SK-N-SH treated with all-trans-retinoic acid at 6 μM for 48 hours (cell line): ENCODE data around the gene HPCAL4.

Experiments used
- ATAC-seq: fragments of 200-7000 bp; cut with Tn5 transposase; 3 replicates; pipeline ENCODE4 v1.9.1; 2020; ENCODE audit warnings: mild to moderate bottlenecking, moderate library complexity
- ARNTL ChIP-seq: fragments of 450-650 bp; formaldehyde crosslinking; IDR thresholded peaks from 2 replicates; pipeline ENCODE4 v1.5.0; 2020; ENCODE audit warnings: low read depth, mild to moderate bottlenecking, moderate library complexity, borderline replicate concordance
- BACH2 ChIP-seq: fragments of 250-450 bp; sonication (Bioruptor Pico); IDR thresholded peaks from 2 replicates; pipeline ENCODE4 v1.9.0; 2021; ENCODE audit warnings: mild to moderate bottlenecking, borderline replicate concordance
- CSDC2 ChIP-seq: fragments of 250-450 bp; sonication (Bioruptor Pico); IDR thresholded peaks from 2 replicates; pipeline ENCODE4 v1.5.0; 2020; ENCODE audit warnings: mild to moderate bottlenecking, moderate library complexity
- ESRRG ChIP-seq: fragments of 250-450 bp; sonication (Bioruptor Pico); IDR thresholded peaks from 2 replicates; pipeline ENCODE4 v1.6.1; 2021; ENCODE audit warnings: mild to moderate bottlenecking
- GLIS3 ChIP-seq: fragments of 250-450 bp; sonication (Bioruptor Pico); IDR thresholded peaks from 2 replicates; pipeline ENCODE4 v1.5.0; 2020; ENCODE audit warnings: mild to moderate bottlenecking, moderate library complexity
- ISL1 ChIP-seq: fragments of 250-450 bp; sonication (Bioruptor Pico); IDR thresholded peaks from 2 replicates; pipeline ENCODE4 v2.1.2; 2022; ENCODE audit warnings: mild to moderate bottlenecking, moderate library complexity
- OSR1 ChIP-seq: fragments of 250-450 bp; sonication (Bioruptor Pico); IDR thresholded peaks from 2 replicates; pipeline ENCODE4 v1.8.0; 2022; ENCODE audit warnings: moderate library complexity, mild to moderate bottlenecking, inconsistent platforms
- PPARA ChIP-seq: fragments of 250-450 bp; sonication (Bioruptor Pico); IDR thresholded peaks from 2 replicates; pipeline ENCODE4 v1.5.0; 2020; ENCODE audit warnings: mild to moderate bottlenecking, borderline replicate concordance
- RARB ChIP-seq: fragments of 250-450 bp; sonication (Bioruptor Pico); IDR thresholded peaks from 2 replicates; pipeline ENCODE4 v1.8.0; 2021; ENCODE audit warnings: mild to moderate bottlenecking, moderate library complexity
- SNAI2 ChIP-seq: fragments of 250-450 bp; sonication (Bioruptor Pico); IDR thresholded peaks from 2 replicates; pipeline ENCODE4 v1.5.0; 2020; ENCODE audit warnings: mild to moderate bottlenecking, moderate library complexity
- TCF4 ChIP-seq: fragments of 250-450 bp; sonication (Bioruptor Pico); IDR thresholded peaks from 2 replicates; pipeline ENCODE4 v1.8.0; 2021; ENCODE audit warnings: mild to moderate bottlenecking, moderate library complexity, borderline replicate concordance
- TOX ChIP-seq: fragments of 250-450 bp; sonication (Bioruptor Pico); IDR thresholded peaks from 2 replicates; pipeline ENCODE4 v1.8.0; 2021; ENCODE audit warnings: mild to moderate bottlenecking, moderate library complexity, borderline replicate concordance
- ZC3H10 ChIP-seq: fragments of 250-450 bp; sonication (Bioruptor Pico); IDR thresholded peaks from 2 replicates; pipeline ENCODE4 v1.5.1; 2021; ENCODE audit warnings: mild to moderate bottlenecking, moderate library complexity
- ZFP3 ChIP-seq: fragments of 250-450 bp; sonication (Bioruptor Pico); IDR thresholded peaks from 2 replicates; pipeline ENCODE4 v1.5.0; 2020; ENCODE audit warnings: mild to moderate bottlenecking, moderate library complexity
- ZFP30 ChIP-seq: fragments of 450-650 bp; formaldehyde crosslinking; IDR thresholded peaks from 2 replicates; pipeline ENCODE4 v1.5.0; 2022; ENCODE audit warnings: mild to moderate bottlenecking, moderate library complexity
- ZNF70 ChIP-seq: fragments of 450-650 bp; formaldehyde crosslinking; IDR thresholded peaks from 2 replicates; pipeline ENCODE4 v1.5.0; 2020; ENCODE audit warnings: mild to moderate bottlenecking, moderate library complexity
- ZNF8 ChIP-seq: fragments of 450-650 bp; formaldehyde crosslinking; IDR thresholded peaks from 2 replicates; pipeline ENCODE4 v1.5.0; 2020; ENCODE audit warnings: mild to moderate bottlenecking, moderate library complexity
- TF ChIP-seq, protein P1 (sequence below): fragments of 250-450 bp; sonication (Bioruptor Pico); IDR thresholded peaks from 2 replicates; pipeline ENCODE4 v1.8.0; 2020; ENCODE audit warnings: mild to moderate bottlenecking, moderate library complexity, borderline replicate concordance
- TF ChIP-seq, protein P2 (sequence below): fragments of 250-450 bp; sonication (Bioruptor Pico); IDR thresholded peaks from 2 replicates; pipeline ENCODE4 v1.5.1; 2020; ENCODE audit warnings: low read depth, mild to moderate bottlenecking, moderate library complexity
- TF ChIP-seq, protein P3 (sequence below): fragments of 250-450 bp; sonication (Bioruptor Pico); IDR thresholded peaks from 2 replicates; pipeline ENCODE4 v1.8.0; 2021; ENCODE audit warnings: low read depth, mild to moderate bottlenecking, moderate library complexity, borderline replicate concordance
- TF ChIP-seq, protein P4 (sequence below): fragments of 250-450 bp; sonication (Bioruptor Pico); IDR thresholded peaks from 2 replicates; pipeline ENCODE4 v1.5.0; 2020; ENCODE audit warnings: mild to moderate bottlenecking, moderate library complexity

HPCAL4 gene

DNA sequence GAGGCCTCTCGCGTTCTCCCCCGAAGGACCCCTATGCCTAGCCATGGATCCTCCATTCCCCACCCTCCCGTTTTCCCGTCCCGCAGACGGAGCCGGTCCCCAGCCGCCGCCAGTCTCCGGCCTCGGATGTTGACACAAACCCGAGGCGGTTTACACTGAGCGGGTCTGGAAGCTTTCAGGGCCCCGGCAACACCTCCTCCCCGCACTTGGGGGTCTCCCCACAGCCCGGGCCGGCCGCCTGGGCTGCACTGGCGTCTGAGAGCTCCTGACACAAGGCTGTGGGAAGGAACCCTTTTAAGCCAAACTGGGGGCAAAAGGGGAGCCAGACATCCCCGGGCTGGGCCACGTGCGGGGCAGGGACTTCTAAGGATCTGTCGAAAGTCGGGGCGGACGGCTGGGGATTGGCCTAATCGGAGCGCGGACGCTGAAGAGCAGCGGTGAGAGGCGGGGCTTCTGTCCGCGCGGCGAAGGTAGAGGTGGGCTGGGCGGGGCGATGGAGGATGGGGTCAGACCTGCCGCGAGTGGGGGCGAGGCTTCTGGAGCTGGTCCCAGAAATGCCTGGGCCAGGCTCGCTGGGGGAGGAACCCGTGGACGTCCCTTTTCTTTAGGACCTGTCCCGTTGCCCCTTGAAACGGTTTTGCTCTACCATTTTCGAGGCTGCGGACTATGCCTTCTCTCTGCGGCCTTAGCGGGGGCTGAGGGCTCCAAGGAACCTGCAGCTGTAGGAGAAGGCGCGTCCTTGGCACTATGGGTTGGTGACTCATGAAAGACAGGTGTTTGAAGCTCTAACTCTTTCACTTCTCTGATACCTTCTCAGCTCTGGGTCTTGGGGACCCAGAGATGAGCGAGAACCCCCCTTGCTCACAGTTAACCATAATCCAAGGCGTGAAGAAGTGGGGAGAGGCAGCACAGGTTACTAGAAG, 1.2 kb upstream of the HPCAL4 start:
- TF ChIP-seq ISL1 (CRISPR knock-in tag): no peak
- TF ChIP-seq ARNTL (CRISPR knock-in tag): no peak
- TF ChIP-seq ESRRG (CRISPR knock-in tag): no peak
- no peak for TF ChIP-seq ZNF8 (CRISPR knock-in tag)
- TF ChIP-seq ZFP30 (CRISPR knock-in tag): no peak
- TF ChIP-seq, protein P1, sequence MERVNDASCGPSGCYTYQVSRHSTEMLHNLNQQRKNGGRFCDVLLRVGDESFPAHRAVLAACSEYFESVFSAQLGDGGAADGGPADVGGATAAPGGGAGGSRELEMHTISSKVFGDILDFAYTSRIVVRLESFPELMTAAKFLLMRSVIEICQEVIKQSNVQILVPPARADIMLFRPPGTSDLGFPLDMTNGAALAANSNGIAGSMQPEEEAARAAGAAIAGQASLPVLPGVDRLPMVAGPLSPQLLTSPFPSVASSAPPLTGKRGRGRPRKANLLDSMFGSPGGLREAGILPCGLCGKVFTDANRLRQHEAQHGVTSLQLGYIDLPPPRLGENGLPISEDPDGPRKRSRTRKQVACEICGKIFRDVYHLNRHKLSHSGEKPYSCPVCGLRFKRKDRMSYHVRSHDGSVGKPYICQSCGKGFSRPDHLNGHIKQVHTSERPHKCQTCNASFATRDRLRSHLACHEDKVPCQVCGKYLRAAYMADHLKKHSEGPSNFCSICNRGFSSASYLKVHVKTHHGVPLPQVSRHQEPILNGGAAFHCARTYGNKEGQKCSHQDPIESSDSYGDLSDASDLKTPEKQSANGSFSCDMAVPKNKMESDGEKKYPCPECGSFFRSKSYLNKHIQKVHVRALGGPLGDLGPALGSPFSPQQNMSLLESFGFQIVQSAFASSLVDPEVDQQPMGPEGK (CRISPR knock-in tag): no peak
- no peak for TF ChIP-seq ZFP3 (CRISPR knock-in tag)
- TF ChIP-seq SNAI2 (CRISPR knock-in tag): no peak
- no peak for TF ChIP-seq BACH2 (CRISPR knock-in tag)
- no peak for TF ChIP-seq OSR1 (CRISPR knock-in tag)
- no peak for TF ChIP-seq TOX (CRISPR knock-in tag)
- TF ChIP-seq, protein P2, sequence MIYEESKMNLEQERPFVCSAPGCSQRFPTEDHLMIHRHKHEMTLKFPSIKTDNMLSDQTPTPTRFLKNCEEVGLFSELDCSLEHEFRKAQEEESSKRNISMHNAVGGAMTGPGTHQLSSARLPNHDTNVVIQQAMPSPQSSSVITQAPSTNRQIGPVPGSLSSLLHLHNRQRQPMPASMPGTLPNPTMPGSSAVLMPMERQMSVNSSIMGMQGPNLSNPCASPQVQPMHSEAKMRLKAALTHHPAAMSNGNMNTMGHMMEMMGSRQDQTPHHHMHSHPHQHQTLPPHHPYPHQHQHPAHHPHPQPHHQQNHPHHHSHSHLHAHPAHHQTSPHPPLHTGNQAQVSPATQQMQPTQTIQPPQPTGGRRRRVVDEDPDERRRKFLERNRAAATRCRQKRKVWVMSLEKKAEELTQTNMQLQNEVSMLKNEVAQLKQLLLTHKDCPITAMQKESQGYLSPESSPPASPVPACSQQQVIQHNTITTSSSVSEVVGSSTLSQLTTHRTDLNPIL (CRISPR knock-in tag): no peak
- no peak for TF ChIP-seq ZC3H10 (CRISPR knock-in tag)
- ATAC-seq: no peak

DNA sequence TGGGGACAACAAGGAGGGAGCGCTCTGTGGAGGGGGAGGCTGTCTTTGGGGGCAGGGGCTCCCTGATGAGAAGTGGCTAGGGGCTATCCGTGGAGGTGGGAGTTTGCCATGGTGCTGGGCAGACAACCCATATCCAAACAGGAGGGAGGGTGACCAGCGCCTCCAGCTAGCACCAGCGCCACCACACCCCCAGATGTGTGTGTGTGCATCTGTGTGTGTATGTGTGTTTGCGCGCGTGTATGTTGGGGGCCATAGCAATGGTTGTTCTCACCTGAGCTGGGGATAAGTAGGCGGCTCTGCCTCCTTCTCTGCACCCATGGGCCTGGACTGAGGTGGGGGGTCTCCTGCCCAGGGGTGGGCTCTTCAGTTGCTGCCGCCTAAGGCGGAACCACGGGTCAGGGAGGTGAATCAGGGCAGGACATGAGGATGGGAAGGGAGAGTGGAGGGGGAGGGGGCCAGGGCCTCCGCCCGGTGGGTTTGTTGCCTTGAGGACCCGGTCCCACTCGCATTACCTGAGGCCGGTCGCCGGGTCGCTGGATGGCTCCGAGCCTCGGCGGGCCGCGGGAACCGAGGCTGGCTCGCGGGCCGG, 345 bp downstream of the HPCAL4 start:
- no peak; the same call in 2 of the 3 replicates for ATAC-seq
- TF ChIP-seq OSR1 (CRISPR knock-in tag): no peak
- TF ChIP-seq, protein P3, sequence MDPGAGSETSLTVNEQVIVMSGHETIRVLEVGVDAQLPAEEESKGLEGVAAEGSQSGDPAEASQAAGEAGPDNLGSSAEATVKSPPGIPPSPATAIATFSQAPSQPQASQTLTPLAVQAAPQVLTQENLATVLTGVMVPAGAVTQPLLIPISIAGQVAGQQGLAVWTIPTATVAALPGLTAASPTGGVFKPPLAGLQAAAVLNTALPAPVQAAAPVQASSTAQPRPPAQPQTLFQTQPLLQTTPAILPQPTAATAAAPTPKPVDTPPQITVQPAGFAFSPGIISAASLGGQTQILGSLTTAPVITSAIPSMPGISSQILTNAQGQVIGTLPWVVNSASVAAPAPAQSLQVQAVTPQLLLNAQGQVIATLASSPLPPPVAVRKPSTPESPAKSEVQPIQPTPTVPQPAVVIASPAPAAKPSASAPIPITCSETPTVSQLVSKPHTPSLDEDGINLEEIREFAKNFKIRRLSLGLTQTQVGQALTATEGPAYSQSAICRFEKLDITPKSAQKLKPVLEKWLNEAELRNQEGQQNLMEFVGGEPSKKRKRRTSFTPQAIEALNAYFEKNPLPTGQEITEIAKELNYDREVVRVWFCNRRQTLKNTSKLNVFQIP (CRISPR knock-in tag): no peak
- TF ChIP-seq TOX (CRISPR knock-in tag): no peak
- TF ChIP-seq ISL1 (CRISPR knock-in tag): no peak
- TF ChIP-seq RARB (CRISPR knock-in tag): no peak
- no peak for TF ChIP-seq ZFP30 (CRISPR knock-in tag)
- no peak for TF ChIP-seq GLIS3 (CRISPR knock-in tag)
- no peak for TF ChIP-seq ARNTL (CRISPR knock-in tag)

DNA sequence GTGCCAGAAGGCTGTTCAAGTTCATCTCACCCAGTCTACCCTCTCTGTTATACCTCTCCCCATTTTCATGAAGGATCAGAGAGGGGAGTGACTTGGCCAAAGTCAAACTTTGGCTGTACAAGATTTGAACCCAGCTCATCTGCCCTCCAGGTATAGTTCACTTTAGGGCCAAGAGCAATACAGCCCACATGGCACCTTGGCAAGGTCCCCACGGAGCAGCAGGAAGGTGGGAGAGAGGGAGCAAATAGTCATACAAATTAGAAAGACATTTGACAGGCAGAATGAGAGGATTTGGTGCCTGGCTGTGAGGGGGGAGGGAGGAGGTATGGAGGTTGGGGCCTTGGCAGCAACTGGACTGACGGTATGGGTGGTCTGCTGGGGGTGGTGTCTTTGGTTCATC, 1.0 kb downstream of the HPCAL4 start:
- TF ChIP-seq ZFP3 (CRISPR knock-in tag) (no peak), CSDC2 (CRISPR knock-in tag) (no peak), ISL1 (CRISPR knock-in tag) (no peak), RARB (CRISPR knock-in tag) (no peak), BACH2 (CRISPR knock-in tag) (no peak), ZFP30 (CRISPR knock-in tag) (no peak), TCF4 (CRISPR knock-in tag) (no peak), GLIS3 (CRISPR knock-in tag) (no peak), TOX (CRISPR knock-in tag) (no peak), PPARA (CRISPR knock-in tag) (no peak), ZC3H10 (CRISPR knock-in tag) (no peak), ZNF70 (CRISPR knock-in tag) (no peak), OSR1 (CRISPR knock-in tag) (no peak), SNAI2 (CRISPR knock-in tag) (no peak)
- TF ChIP-seq, protein P2 (CRISPR knock-in tag): no peak
- TF ChIP-seq, protein P4, sequence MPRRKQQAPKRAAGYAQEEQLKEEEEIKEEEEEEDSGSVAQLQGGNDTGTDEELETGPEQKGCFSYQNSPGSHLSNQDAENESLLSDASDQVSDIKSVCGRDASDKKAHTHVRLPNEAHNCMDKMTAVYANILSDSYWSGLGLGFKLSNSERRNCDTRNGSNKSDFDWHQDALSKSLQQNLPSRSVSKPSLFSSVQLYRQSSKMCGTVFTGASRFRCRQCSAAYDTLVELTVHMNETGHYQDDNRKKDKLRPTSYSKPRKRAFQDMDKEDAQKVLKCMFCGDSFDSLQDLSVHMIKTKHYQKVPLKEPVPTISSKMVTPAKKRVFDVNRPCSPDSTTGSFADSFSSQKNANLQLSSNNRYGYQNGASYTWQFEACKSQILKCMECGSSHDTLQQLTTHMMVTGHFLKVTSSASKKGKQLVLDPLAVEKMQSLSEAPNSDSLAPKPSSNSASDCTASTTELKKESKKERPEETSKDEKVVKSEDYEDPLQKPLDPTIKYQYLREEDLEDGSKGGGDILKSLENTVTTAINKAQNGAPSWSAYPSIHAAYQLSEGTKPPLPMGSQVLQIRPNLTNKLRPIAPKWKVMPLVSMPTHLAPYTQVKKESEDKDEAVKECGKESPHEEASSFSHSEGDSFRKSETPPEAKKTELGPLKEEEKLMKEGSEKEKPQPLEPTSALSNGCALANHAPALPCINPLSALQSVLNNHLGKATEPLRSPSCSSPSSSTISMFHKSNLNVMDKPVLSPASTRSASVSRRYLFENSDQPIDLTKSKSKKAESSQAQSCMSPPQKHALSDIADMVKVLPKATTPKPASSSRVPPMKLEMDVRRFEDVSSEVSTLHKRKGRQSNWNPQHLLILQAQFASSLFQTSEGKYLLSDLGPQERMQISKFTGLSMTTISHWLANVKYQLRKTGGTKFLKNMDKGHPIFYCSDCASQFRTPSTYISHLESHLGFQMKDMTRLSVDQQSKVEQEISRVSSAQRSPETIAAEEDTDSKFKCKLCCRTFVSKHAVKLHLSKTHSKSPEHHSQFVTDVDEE (CRISPR knock-in tag): no peak
- TF ChIP-seq, protein P3 (CRISPR knock-in tag): no peak
- no peak for ATAC-seq
